ENCODE results near the gene FBXO48.

FBXO48 gene

GRCh38 chr2:68432696-68433658 is 34.1 kb downstream of the FBXO48 start:
- no peak for DNase-seq

GRCh38 chr2:68431316-68431972 is 35.6 kb downstream of the FBXO48 start:
- DNase-seq, result no peak

GRCh38 chr2:68429311-68429826 is 37.7 kb downstream of the FBXO48 start:
- DNase-seq, result no peak

GRCh38 chr2:68428746-68429145 is 38.3 kb downstream of the FBXO48 start:
- no peak for DNase-seq

GRCh38 chr2:68428126-68428525 is 39.0 kb downstream of the FBXO48 start:
- DNase-seq, result no peak

GRCh38 chr2:68426848-68427579 is 40.1 kb downstream of the FBXO48 start:
- DNase-seq, result no peak

GRCh38 chr2:68426446-68426845 is 40.6 kb downstream of the FBXO48 start:
- no peak for DNase-seq

GRCh38 chr2:68425503-68425902 is 41.6 kb downstream of the FBXO48 start:
- DNase-seq, result no peak

GRCh38 chr2:68423966-68424650 is 43.0 kb downstream of the FBXO48 start:
- no peak for DNase-seq

- no peak for DNase-seq
Measured at GRCh38 chr2:68420254-68420910, 46.7 kb downstream of the FBXO48 start.

GRCh38 chr2:68418855-68419254 is 48.2 kb downstream of the FBXO48 start:
- no peak for DNase-seq

GRCh38 chr2:68418419-68418818 is 48.7 kb downstream of the FBXO48 start:
- no peak for DNase-seq

GRCh38 chr2:68417926-68418325 is 49.2 kb downstream of the FBXO48 start:
- no peak for DNase-seq

- DNase-seq, result no peak
Measured at GRCh38 chr2:68416081-68416675, 50.9 kb downstream of the FBXO48 start.

GRCh38 chr2:68415521-68415920 is 51.6 kb downstream of the FBXO48 start:
- DNase-seq, result no peak

GRCh38 chr2:68414876-68415275 is 52.2 kb downstream of the FBXO48 start:
- no peak for DNase-seq

GRCh38 chr2:68414452-68414851 is 52.6 kb downstream of the FBXO48 start:
- DNase-seq, result no peak

GRCh38 chr2:68413466-68413865 is 53.6 kb downstream of the FBXO48 start:
- no peak for DNase-seq

- no peak for DNase-seq
Measured at GRCh38 chr2:68412127-68412819, 54.8 kb downstream of the FBXO48 start.

GRCh38 chr2:68411397-68412126 is 55.5 kb downstream of the FBXO48 start:
- DNase-seq, result no peak
